IMR-90 (cell line): ENCODE results near the gene TPSB2. TPM values are rescaled to one million over a fixed set of nuclear protein-coding genes. Genes with fewer than 3 reads are reported as not detected.

Experiments used
- ATAC-seq: fragments of 200-7000 bp; cut with Tn5 transposase; 2 replicates; pipeline ENCODE4 v1.9.1; 2020; ENCODE audit warnings: low read depth, mild to moderate bottlenecking, moderate library complexity
- BruUV-seq: library from RNA; stranded (reverse); fragments of 400-500 nt; replicated peaks from 2 replicates; lab custom pipeline; 2021; lab: Mats Ljungman, UMichigan
- CTCF ChIA-PET: fragments of 300-600 bp; formaldehyde crosslinking; extraction: SDS; loops from one replicate; lab custom pipeline; 2021; ENCODE audit warnings: antibody characterized with exemption; lab: Yijun Ruan, JAX
- POLR2A ChIA-PET: fragments of 300-600 bp; sonication (Branson Sonifier 250); formaldehyde crosslinking; loops from one replicate; lab custom pipeline; 2022; ENCODE audit warnings: antibody characterized with exemption; ENCODE audit not compliant: unreplicated experiment; lab: Charles Lee
- DNase-seq: peaks from one replicate; pipeline ENCODE4 v3.0.0; 2013
- H2AFZ ChIP-seq: replicated peaks from 2 replicates; pipeline ENCODE3; 2013; ENCODE audit warnings: low read length, mild to moderate bottlenecking; ENCODE audit not compliant: poor library complexity
- H2AK5ac ChIP-seq: 2 replicates; pipeline ENCODE4 v1.6.1; 2013; ENCODE audit warnings: low read depth, low read length, inconsistent platforms
- H2AK9ac ChIP-seq: replicated peaks from 2 replicates; pipeline ENCODE3; 2013; ENCODE audit warnings: mild to moderate bottlenecking, low read depth, low read length, moderate library complexity; ENCODE audit not compliant: poor library complexity
- H2BK120ac ChIP-seq: 2 replicates; pipeline ENCODE4 v1.6.1; 2013; ENCODE audit warnings: low read depth, low read length, inconsistent platforms
- H2BK15ac ChIP-seq: 3 replicates; pipeline ENCODE4 v1.6.1; 2013; ENCODE audit warnings: low read depth, low read length, inconsistent platforms
- H2BK20ac ChIP-seq: 2 replicates; pipeline ENCODE4 v1.6.1; 2013; ENCODE audit warnings: low read depth, mild to moderate bottlenecking, inconsistent platforms, low read length, moderate library complexity
- H2BK5ac ChIP-seq: 2 replicates; pipeline ENCODE4 v1.6.1; 2013; ENCODE audit warnings: mild to moderate bottlenecking, low read depth, low read length, inconsistent platforms; ENCODE audit not compliant: poor library complexity, severe bottlenecking
- H3K14ac ChIP-seq: replicated peaks from 2 replicates; pipeline ENCODE4 v1.6.1; 2013; ENCODE audit warnings: low read depth, low read length, inconsistent platforms
- H3K18ac ChIP-seq: 2 replicates; pipeline ENCODE4 v1.6.1; 2013; ENCODE audit warnings: low read depth, low read length, control low read depth
- H3K23ac ChIP-seq: 2 replicates; pipeline ENCODE4 v1.6.1; 2013; ENCODE audit warnings: low read depth, low read length, inconsistent platforms
- H3K27ac ChIP-seq: 2 replicates; pipeline ENCODE4 v1.5.1; 2013; ENCODE audit warnings: mild to moderate bottlenecking, control low read depth, low read length; ENCODE audit not compliant: insufficient read depth
- H3K27me3 ChIP-seq: 2 replicates; pipeline ENCODE4 v1.6.1; 2013; ENCODE audit warnings: low read length; ENCODE audit not compliant: control insufficient read depth, insufficient read depth
- H3K36me3 ChIP-seq: 2 replicates; pipeline ENCODE4 v1.6.1; 2013; ENCODE audit warnings: low read length, mixed read lengths; ENCODE audit not compliant: control insufficient read depth, insufficient read depth
- H3K4ac ChIP-seq: 2 replicates; pipeline ENCODE4 v1.6.1; 2013; ENCODE audit warnings: low read depth, low read length, inconsistent platforms
- H3K4me1 ChIP-seq: 2 replicates; pipeline ENCODE4 v1.6.1; 2013; ENCODE audit warnings: low read length, mixed read lengths; ENCODE audit not compliant: control insufficient read depth, insufficient read depth
- H3K4me2 ChIP-seq: 2 replicates; pipeline ENCODE4 v1.6.1; 2013; ENCODE audit warnings: low read depth, mild to moderate bottlenecking, control low read depth, low read length, moderate library complexity
- H3K4me3 ChIP-seq: 2 replicates; pipeline ENCODE4 v1.5.1; 2013; ENCODE audit warnings: low read depth, mild to moderate bottlenecking, control low read depth, low read length, moderate library complexity; ENCODE audit not compliant: insufficient read depth
- H3K56ac ChIP-seq: 2 replicates; pipeline ENCODE4 v1.6.1; 2013; ENCODE audit warnings: low read length, inconsistent platforms; ENCODE audit not compliant: insufficient read depth; ENCODE audit errors: extremely low read depth
- H3K79me1 ChIP-seq, 2 experiments: 2 replicates each; pipeline ENCODE4 v1.6.1; 2013; ENCODE audit warnings: low read length in 2 of 2, inconsistent platforms in 1 of 2, low read depth in 1 of 2
- H3K9ac ChIP-seq: 2 replicates; pipeline ENCODE4 v1.6.1; 2013; ENCODE audit warnings: low read depth, low read length, control low read depth
- H3K9me1 ChIP-seq: 2 replicates; pipeline ENCODE4 v1.6.1; 2013; ENCODE audit warnings: low read length, inconsistent platforms; ENCODE audit not compliant: insufficient read depth
- H3K9me3 ChIP-seq: 2 replicates; pipeline ENCODE4 v1.6.1; 2013; ENCODE audit warnings: low read length; ENCODE audit not compliant: control insufficient read depth, insufficient read depth
- H4K20me1 ChIP-seq: 2 replicates; pipeline ENCODE4 v1.6.1; 2013; ENCODE audit warnings: low read length, inconsistent platforms; ENCODE audit not compliant: insufficient read depth
- H4K5ac ChIP-seq: 2 replicates; pipeline ENCODE4 v1.6.1; 2013; ENCODE audit warnings: mild to moderate bottlenecking, low read depth, low read length, control low read depth
- H4K8ac ChIP-seq, 2 experiments: 2 replicates each; pipeline ENCODE4 v1.6.1; 2013; ENCODE audit warnings: low read depth in 2 of 2, low read length in 2 of 2, control low read depth in 1 of 2, inconsistent platforms in 1 of 2
- H4K91ac ChIP-seq: 2 replicates; pipeline ENCODE4 v1.6.1; 2013; ENCODE audit warnings: low read depth, low read length, inconsistent platforms; ENCODE audit not compliant: insufficient read depth
- BHLHE40 ChIP-seq: fragments of 150-350 bp; IDR thresholded peaks from 2 replicates; pipeline ENCODE4 v1.6.1; 2016; ENCODE audit warnings: mild to moderate bottlenecking, low read depth, low read length
- CEBPB ChIP-seq: IDR thresholded peaks from 2 replicates; pipeline ENCODE4 v1.6.1; 2012; ENCODE audit warnings: low read depth, low read length, improper control_type of control experiment
- CHD1 ChIP-seq: IDR thresholded peaks from 2 replicates; pipeline ENCODE4 v1.6.1; 2012; ENCODE audit warnings: low read depth, low read length, improper control_type of control experiment
- CTCF ChIP-seq: conservative IDR thresholded peaks from 2 replicates; pipeline ENCODE4 v1.5.1; 2012; ENCODE audit warnings: mild to moderate bottlenecking, low read depth, low read length, improper control_type of control experiment
- FOS ChIP-seq: fragments of 150-350 bp; IDR thresholded peaks from 2 replicates; pipeline ENCODE4 v1.6.1; 2016; ENCODE audit warnings: low read depth, low read length
- MAFK ChIP-seq: IDR thresholded peaks from 2 replicates; pipeline ENCODE4 v1.6.1; 2012; ENCODE audit warnings: low read depth, low read length, improper control_type of control experiment
- MAZ ChIP-seq: IDR thresholded peaks from 2 replicates; pipeline ENCODE4 v1.6.1; 2012; ENCODE audit warnings: low read depth, mild to moderate bottlenecking, low read length, improper control_type of control experiment, moderate library complexity, borderline replicate concordance
- MXI1 ChIP-seq: IDR thresholded peaks from 2 replicates; pipeline ENCODE4 v1.6.1; 2012; ENCODE audit warnings: low read depth, mild to moderate bottlenecking, low read length, moderate library complexity, borderline replicate concordance
- NFE2L2 ChIP-seq: fragments of 150-350 bp; IDR thresholded peaks from 2 replicates; pipeline ENCODE4 v1.6.1; 2016; ENCODE audit warnings: low read depth, mild to moderate bottlenecking, low read length
- POLR2A ChIP-seq: IDR thresholded peaks from 2 replicates; pipeline ENCODE4 v1.6.1; 2012; ENCODE audit warnings: mild to moderate bottlenecking, low read depth, low read length
- RAD21 ChIP-seq: IDR thresholded peaks from 2 replicates; pipeline ENCODE4 v1.6.1; 2012; ENCODE audit warnings: low read length, improper control_type of control experiment
- RCOR1 ChIP-seq: IDR thresholded peaks from 2 replicates; pipeline ENCODE4 v1.6.1; 2012; ENCODE audit warnings: mild to moderate bottlenecking, low read length, improper control_type of control experiment; ENCODE audit not compliant: insufficient replicate concordance
- RFX5 ChIP-seq: IDR thresholded peaks from 2 replicates; pipeline ENCODE4 v1.8.0; 2012; ENCODE audit warnings: low read depth, mild to moderate bottlenecking, low read length, moderate library complexity
- SMC3 ChIP-seq: fragments of 150-350 bp; IDR thresholded peaks from 2 replicates; pipeline ENCODE4 v1.6.1; 2016; ENCODE audit warnings: low read depth, mild to moderate bottlenecking, antibody characterized with exemption, low read length, moderate library complexity
- WGBS, 2 experiments: methylation state at CpG; one replicate each; pipeline versions ENCODE4 v1.1.5 to v1.1.7; 2013; ENCODE audit warnings: missing lambda C conversion rate in 2 of 2; ENCODE audit not compliant: insufficient read length in 1 of 2; ENCODE audit errors: extremely low coverage in 2 of 2; 5-methylcytosine and 5-hydroxymethylcytosine counted together
- dilution Hi-C: fragments of 300-500 bp; cut with HindIII; formaldehyde crosslinking; loops from one replicate; pipeline ENCODE4 v1.14.3; 2018; ENCODE audit warnings: low sequenced_read_pairs; ENCODE audit not compliant: unreplicated experiment
- in situ Hi-C: fragments of 300-500 bp; cut with MboI; formaldehyde crosslinking; loops from 3 replicates; pipeline ENCODE4 v1.14.3; 2019; ENCODE audit warnings: low sequenced_read_pairs, inconsistent platforms, mixed read lengths
- intact Hi-C: fragments of 100-400 bp; cut with micrococcal nuclease; formaldehyde crosslinking; loops from 2 replicates; pipeline ENCODE4 v1.10.0; 2022
- polyA plus RNA-seq, 3 experiments: library from polyadenylated mRNA; depleted of rRNA; stranded (reverse); fragments of >200 nt; gene quantifications; 2 replicates each; pipeline ENCODE4 v1.2.3, GENCODE V29; 2012; ENCODE audit warnings: low replicate concordance in 1 of 3
- total RNA-seq: library from RNA; depleted of rRNA; stranded (reverse); fragments of >200 nt; gene quantifications from 2 replicates; pipeline ENCODE4 v1.2.3, GENCODE V29; 2012
- TF ChIP-seq, protein P1 (sequence below): fragments of 150-350 bp; IDR thresholded peaks from 2 replicates; pipeline ENCODE4 v1.6.1; 2016; ENCODE audit warnings: low read depth, mild to moderate bottlenecking, low read length, moderate library complexity, borderline replicate concordance
- TF ChIP-seq, protein P2 (sequence below): fragments of 150-350 bp; IDR thresholded peaks from 2 replicates; pipeline ENCODE4 v1.6.1; 2017; ENCODE audit warnings: mild to moderate bottlenecking, antibody characterized with exemption, low read length, low read depth

The TPSB2 gene
- total and polyA plus RNA-seq, 2 of the 4 experiments (the other 2 are of a cell fraction), result not detected

DNA sequence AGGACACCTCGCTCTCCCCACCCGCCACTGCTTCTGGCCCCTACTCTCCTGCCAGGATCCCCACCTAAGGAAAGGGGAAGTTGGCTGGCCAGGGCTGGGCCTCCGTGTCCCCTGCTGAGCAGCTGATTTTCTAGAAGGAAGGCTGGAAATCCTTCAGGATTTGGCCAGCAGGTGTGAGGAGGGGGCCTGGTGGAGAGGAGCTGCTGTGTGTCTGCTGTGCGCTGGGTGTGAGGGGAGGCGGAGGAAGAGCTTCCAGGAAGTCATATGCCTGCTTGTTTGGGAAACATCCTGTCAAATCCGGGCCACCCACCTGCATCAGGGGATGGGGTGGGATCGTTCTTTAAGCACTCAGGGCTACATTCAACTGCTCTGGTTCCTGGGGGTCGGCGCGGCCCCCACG is 33.5 kb downstream of the TPSB2 start:
- no peak overlapping the region for H3K4ac ChIP-seq
- no peak overlapping the region for H3K9ac ChIP-seq
- no peak overlapping the region for H3K27ac ChIP-seq
- no peaks in the 10 kb centered on the region for H3K9me3 ChIP-seq
- H2AK9ac ChIP-seq, result no peak overlapping the region
- H3K4me2 ChIP-seq, result no peak overlapping the region
- 78% methylated on average over 10 of the region's 11 CpGs; no CpG with 5 or more reads in 1 of the 2 experiments for WGBS, 2 experiments
- no peak overlapping the region for H2BK20ac ChIP-seq
- H3K18ac ChIP-seq, result no peak overlapping the region
- H3K9me1 ChIP-seq, result no peaks in the 10 kb centered on the region
- TF ChIP-seq RFX5 (no peak), SMC3 (no peak), FOS (no peak), RCOR1 (no peak), RAD21 (no peak), CTCF (no peak), NFE2L2 (no peak), MAZ (no peak), CEBPB (no peak), CHD1 (no peak), BHLHE40 (no peak), POLR2A (no peak), MAFK (no peak), MXI1 (no peak)
- TF ChIP-seq, protein P1, sequence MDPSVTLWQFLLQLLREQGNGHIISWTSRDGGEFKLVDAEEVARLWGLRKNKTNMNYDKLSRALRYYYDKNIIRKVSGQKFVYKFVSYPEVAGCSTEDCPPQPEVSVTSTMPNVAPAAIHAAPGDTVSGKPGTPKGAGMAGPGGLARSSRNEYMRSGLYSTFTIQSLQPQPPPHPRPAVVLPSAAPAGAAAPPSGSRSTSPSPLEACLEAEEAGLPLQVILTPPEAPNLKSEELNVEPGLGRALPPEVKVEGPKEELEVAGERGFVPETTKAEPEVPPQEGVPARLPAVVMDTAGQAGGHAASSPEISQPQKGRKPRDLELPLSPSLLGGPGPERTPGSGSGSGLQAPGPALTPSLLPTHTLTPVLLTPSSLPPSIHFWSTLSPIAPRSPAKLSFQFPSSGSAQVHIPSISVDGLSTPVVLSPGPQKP, result no peak
- TF ChIP-seq, protein P2, sequence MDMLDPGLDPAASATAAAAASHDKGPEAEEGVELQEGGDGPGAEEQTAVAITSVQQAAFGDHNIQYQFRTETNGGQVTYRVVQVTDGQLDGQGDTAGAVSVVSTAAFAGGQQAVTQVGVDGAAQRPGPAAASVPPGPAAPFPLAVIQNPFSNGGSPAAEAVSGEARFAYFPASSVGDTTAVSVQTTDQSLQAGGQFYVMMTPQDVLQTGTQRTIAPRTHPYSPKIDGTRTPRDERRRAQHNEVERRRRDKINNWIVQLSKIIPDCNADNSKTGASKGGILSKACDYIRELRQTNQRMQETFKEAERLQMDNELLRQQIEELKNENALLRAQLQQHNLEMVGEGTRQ, result no peak
- no peaks in the 10 kb centered on the region for H3K4me1 ChIP-seq
- ChIA-PET CTCF (no interaction called here), POLR2A (no interaction called here)
- H3K56ac ChIP-seq, result no peak overlapping the region
- no peak overlapping the region for H2BK15ac ChIP-seq
- no peak overlapping the region for H4K91ac ChIP-seq
- no peak overlapping the region for H2AK5ac ChIP-seq
- H2BK5ac ChIP-seq, result no peak overlapping the region
- H3K14ac ChIP-seq, result no peak overlapping the region
- H3K4me3 ChIP-seq, result no peak overlapping the region
- no peak overlapping the region for H3K23ac ChIP-seq
- H4K20me1 ChIP-seq, result peaks cover 14% of the 10 kb centered on the region
- DNase-seq (no peak), ATAC-seq (no peak)
- in situ Hi-C loops (loop anchor here (5.0 kb wide), 1 partner anchor 84 kb away; no protein-coding TSS in a partner anchor), intact Hi-C loops (no loop called here), dilution Hi-C loops (no loop called here)
- H2BK120ac ChIP-seq, result no peak overlapping the region
- H3K36me3 ChIP-seq, result no peaks in the 10 kb centered on the region; the same call in 1 of the 2 replicates
- H3K79me1 ChIP-seq, result no peaks in the 10 kb centered on the region
- no peaks in the 10 kb centered on the region for H3K27me3 ChIP-seq
- no TSS peak for BruUV-seq
- no peak overlapping the region for H2AFZ ChIP-seq
- H4K8ac ChIP-seq, result no peak overlapping the region
- H4K5ac ChIP-seq, result no peak overlapping the region
